PFSK-1 (cell line): ENCODE measurements around the gene EARS2.

Experiments used
- POLR2AphosphoS5 ChIP-seq: IDR thresholded peaks from 2 replicates; pipeline ENCODE4 v1.6.1; 2012; ENCODE audit warnings: low read depth, mild to moderate bottlenecking, control low read depth, low read length, moderate library complexity
- REST ChIP-seq, 2 experiments: IDR thresholded peaks; 2 replicates each; pipeline versions ENCODE4 v1.6.1 to v1.8.0; 2011 to 2012; ENCODE audit warnings: low read depth in 2 of 2, low read length in 2 of 2, control low read depth in 1 of 2, inconsistent platforms in 1 of 2, mild to moderate bottlenecking in 1 of 2, moderate library complexity in 1 of 2; ENCODE audit not compliant: insufficient read depth in 1 of 2
- SIN3A ChIP-seq: IDR thresholded peaks from 2 replicates; pipeline ENCODE4 v1.6.1; 2012; ENCODE audit warnings: mild to moderate bottlenecking, low read length, moderate library complexity, borderline replicate concordance; ENCODE audit not compliant: insufficient read depth
- TAF1 ChIP-seq: IDR thresholded peaks from 2 replicates; pipeline ENCODE4 v1.6.1; 2012; ENCODE audit warnings: low read length, control low read depth, borderline replicate concordance; ENCODE audit not compliant: insufficient read depth

- TF ChIP-seq REST (IDR thresholded peaks at IDR 0.05; ENCODE audit: insufficient read depth in 1 of 2, low read depth in 2 of 2, low read length in 2 of 2) (no peak), TAF1 (no peak), POLR2AphosphoS5 (no peak), SIN3A (no peak)
Observed at GRCh38 chr16:23497543-23497868, 59.6 kb downstream of the EARS2 start.
